Epithelial cell of proximal tubule (primary cell): ENCODE data around the gene DLK2. TPM values are rescaled to one million over a fixed set of nuclear protein-coding genes. Genes with fewer than 3 reads are reported as not detected.
A peak's percentile ranks its signal among the peaks of the same experiment; 100 is the strongest.
"Not testable (repeated sequence)": the region's sequence is repeated elsewhere in the genome, so short reads cannot be mapped to it uniquely, and the experiment has no call there.

ENCODE experiments used
- DNase-seq: peaks from one replicate; pipeline ENCODE4 v3.0.0-alpha.2; 2011; ENCODE audit warnings: low read depth
- H3K4me3 ChIP-seq: 2 replicates; pipeline ENCODE4 v1.5.1; 2011; ENCODE audit warnings: low read depth, mild to moderate bottlenecking, low read length
- CTCF ChIP-seq: conservative IDR thresholded peaks from 2 replicates; pipeline ENCODE4 v1.5.1; 2012; ENCODE audit warnings: low read depth, mild to moderate bottlenecking, low read length
- total RNA-seq: library from RNA; depleted of rRNA; stranded (reverse); fragments of >200 nt; gene quantifications from 2 replicates; pipeline ENCODE4 v1.2.3, GENCODE V29; 2015

The DLK2 gene
- total RNA-seq, 1 donor from 2014 or later, result 0.12 TPM

- no peak for TF ChIP-seq CTCF
- no peak for DNase-seq
Observed at GRCh38 chr6:43413002-43413401, 42.3 kb downstream of the DLK2 start.

GRCh38 chr6:43412541-43412940 is 42.8 kb downstream of the DLK2 start:
- no peak overlapping the region for H3K4me3 ChIP-seq
- DNase-seq, result no peak
- TF ChIP-seq CTCF, result no peak

More at GRCh38 chr6:43413002-43413401, 42.3 kb downstream of the DLK2 start:
- no peak overlapping the region for H3K4me3 ChIP-seq

- H3K4me3 ChIP-seq, DNase-seq: not testable (repeated sequence)
Observed at GRCh38 chr6:43410776-43411175, 44.6 kb downstream of the DLK2 start.

- DNase-seq, result no peak
- no peak overlapping the region for H3K4me3 ChIP-seq
- no peak for TF ChIP-seq CTCF
Observed at GRCh38 chr6:43408259-43408658, 47.1 kb downstream of the DLK2 start.

- DNase-seq, result no peak
- no peak for TF ChIP-seq CTCF
- no peak overlapping the region for H3K4me3 ChIP-seq
Observed at GRCh38 chr6:43407296-43407695, 48.1 kb downstream of the DLK2 start.

- TF ChIP-seq CTCF, result no peak
- no peak overlapping the region for H3K4me3 ChIP-seq
- no peak for DNase-seq
Observed at GRCh38 chr6:43405354-43405753, 50.0 kb downstream of the DLK2 start.

- DNase-seq, result no peak
- H3K4me3 ChIP-seq, result no peak overlapping the region
- peak; percentile 31 for TF ChIP-seq CTCF
Observed at GRCh38 chr6:43402820-43403219, 52.5 kb downstream of the DLK2 start.

DNA sequence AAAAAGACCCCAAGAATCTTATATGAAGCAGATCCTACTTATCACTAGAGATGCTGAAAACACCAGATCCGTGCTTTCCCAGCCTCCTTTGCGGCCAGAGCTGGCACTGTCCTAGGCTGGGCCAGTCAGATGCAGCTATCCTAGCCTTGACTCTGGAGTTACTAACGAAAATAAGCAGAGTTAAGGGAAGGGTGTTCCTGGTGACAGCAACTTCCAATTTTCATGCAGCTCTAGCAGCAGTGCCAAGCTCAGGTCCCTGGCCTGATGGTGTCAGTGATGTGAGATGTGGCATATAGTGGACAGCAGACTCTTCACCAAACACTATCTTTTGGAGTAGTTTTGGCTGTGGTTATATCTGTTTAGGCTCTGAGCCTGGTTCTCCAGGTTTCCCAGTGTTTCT is 53.6 kb downstream of the DLK2 start:
- no peak for TF ChIP-seq CTCF
- no peak for DNase-seq
- H3K4me3 ChIP-seq, result no peak overlapping the region
